ENCODE measurements around the gene MRGPRX3. TPM values are rescaled to one million over a fixed set of nuclear protein-coding genes. Genes with fewer than 3 reads are reported as not detected.
A peak's percentile ranks its signal among the peaks of the same experiment; 100 is the strongest.

MRGPRX3 gene
- not detected for total RNA-seq

- Mint-ChIP-seq H3K27ac (no peak within 1 kb of the TSS), H3K27me3 (peaks cover 32% of the 10 kb centered on the region), H3K9me3 (ENCODE audit: low read depth) (no peaks in the 10 kb centered on the region), H3K4me1 (no peaks in the 10 kb centered on the region), H3K4me3 (no peak within 1 kb of the TSS), H3K36me3 (ENCODE audit: low read depth) (no peaks in the 10 kb centered on the region)
- no peak for DNase-seq
- ATAC-seq: no peak
- CTCF ChIA-PET: no interaction called here
- POLR2A ChIA-PET: no interaction called here
- intact Hi-C loops (cut with DNase I, micrococcal nuclease): no loop called here
Observed at GRCh38 chr11:18132341-18132740, at the start of gene MRGPRX3. TSS of gene MRGPRX3 (plus strand) at chr11:18132571. CDS start at chr11:18137203, 4,632 bp downstream.

GRCh38 chr11:18088366-18088765 lies 44.0 kb upstream of the MRGPRX3 start:
- ATAC-seq: no peak
- Mint-ChIP-seq H3K9me3 (ENCODE audit: low read depth) (no peaks in the 10 kb centered on the region), H3K27me3 (no peaks in the 10 kb centered on the region), H3K4me3 (no peak overlapping the region), H3K27ac (no peak overlapping the region), H3K36me3 (ENCODE audit: low read depth) (peaks cover 47% of the 10 kb centered on the region), H3K4me1 (peaks cover 15% of the 10 kb centered on the region)
- DNase-seq: no peak
- intact Hi-C loops (cut with DNase I, micrococcal nuclease): no loop called here
- ChIA-PET POLR2A (no interaction called here), CTCF (interaction anchor here (2.5 kb wide), 1 partner anchor 18 kb away, joined by 9 read pairs; the partner anchor contains the start of gene SAAL1)

- DNase-seq (no peak), ATAC-seq (no peak)
- intact Hi-C loops (cut with DNase I, micrococcal nuclease): no loop called here
- H3K4me1 Mint-ChIP-seq: peaks cover 20% of the 10 kb centered on the region
- no peak overlapping the region for H3K27ac Mint-ChIP-seq
- ChIA-PET CTCF (interaction anchor here (1.3 to 2.5 kb wide), 3 partner anchors 15 to 26 kb away, joined by 5 to 9 read pairs (median 5); partner anchors contain the start of gene SAAL1), POLR2A (no interaction called here)
- no peaks in the 10 kb centered on the region for H3K27me3 Mint-ChIP-seq
- H3K9me3 Mint-ChIP-seq (ENCODE audit: low read depth): no peaks in the 10 kb centered on the region
- no peak overlapping the region for H3K4me3 Mint-ChIP-seq
- H3K36me3 Mint-ChIP-seq (ENCODE audit: low read depth): peaks cover 48% of the 10 kb centered on the region
Observed at GRCh38 chr11:18088966-18089365, 43.4 kb upstream of the MRGPRX3 start.

GRCh38 chr11:18091731-18092130 lies 40.6 kb upstream of the MRGPRX3 start:
- ATAC-seq: no peak
- Mint-ChIP-seq H3K36me3 (ENCODE audit: low read depth) (peaks cover 60% of the 10 kb centered on the region), H3K4me1 (peaks cover 25% of the 10 kb centered on the region), H3K9me3 (ENCODE audit: low read depth) (no peaks in the 10 kb centered on the region), H3K4me3 (no peak overlapping the region), H3K27ac (peak overlapping the region; percentile 52), H3K27me3 (no peaks in the 10 kb centered on the region)
- ChIA-PET CTCF (interaction anchor here (1.2 kb wide), 1 partner anchor 17 kb away, joined by 4 read pairs; no protein-coding TSS in a partner anchor), POLR2A (no interaction called here)
- intact Hi-C loops (cut with DNase I, micrococcal nuclease): no loop called here
- DNase-seq: no peak

GRCh38 chr11:18093959-18094358 lies 38.4 kb upstream of the MRGPRX3 start:
- peak overlapping the region; percentile 43 for H3K27ac Mint-ChIP-seq
- no peak for ATAC-seq
- no peak for DNase-seq
- H3K9me3 Mint-ChIP-seq (ENCODE audit: low read depth): no peaks in the 10 kb centered on the region
- peaks cover 54% of the 10 kb centered on the region for H3K36me3 Mint-ChIP-seq (ENCODE audit: low read depth)
- CTCF ChIA-PET: interaction anchor here (0.8 to 2.0 kb wide), 5 partner anchors 12 to 115 kb away, joined by 3 to 5 read pairs (median 4); partner anchors contain the start of gene SAAL1
- no peak overlapping the region for H3K4me3 Mint-ChIP-seq
- POLR2A ChIA-PET: no interaction called here
- intact Hi-C loops (cut with DNase I, micrococcal nuclease): no loop called here
- peaks cover 25% of the 10 kb centered on the region for H3K4me1 Mint-ChIP-seq
- no peaks in the 10 kb centered on the region for H3K27me3 Mint-ChIP-seq

GRCh38 chr11:18100926-18101656 lies 31.3 kb upstream of the MRGPRX3 start:
- ChIA-PET CTCF (interaction anchor here (1.3 kb wide), 1 partner anchor 9 kb away, joined by 4 read pairs; no protein-coding TSS in a partner anchor), POLR2A (no interaction called here)
- DNase-seq (peak; percentile 49), ATAC-seq (peak; percentile 29)
- no peaks in the 10 kb centered on the region for H3K9me3 Mint-ChIP-seq (ENCODE audit: low read depth)
- no peak overlapping the region for H3K4me3 Mint-ChIP-seq
- peak overlapping the region; percentile 67 for H3K27ac Mint-ChIP-seq
- peaks cover 37% of the 10 kb centered on the region for H3K4me1 Mint-ChIP-seq
- H3K27me3 Mint-ChIP-seq: no peaks in the 10 kb centered on the region
- intact Hi-C loops (cut with DNase I, micrococcal nuclease): loop anchor here (10.0 kb wide), 4 partner anchors 534 to 1366 kb away; partner anchors contain the start of genes C11orf58 (in 1 of the 2), NUCB2 (in 1 of the 2), RPS13 (in 1 of the 2) and SPTY2D1 (in 1 of the 2)
- peaks cover 46% of the 10 kb centered on the region for H3K36me3 Mint-ChIP-seq (ENCODE audit: low read depth)

DNA sequence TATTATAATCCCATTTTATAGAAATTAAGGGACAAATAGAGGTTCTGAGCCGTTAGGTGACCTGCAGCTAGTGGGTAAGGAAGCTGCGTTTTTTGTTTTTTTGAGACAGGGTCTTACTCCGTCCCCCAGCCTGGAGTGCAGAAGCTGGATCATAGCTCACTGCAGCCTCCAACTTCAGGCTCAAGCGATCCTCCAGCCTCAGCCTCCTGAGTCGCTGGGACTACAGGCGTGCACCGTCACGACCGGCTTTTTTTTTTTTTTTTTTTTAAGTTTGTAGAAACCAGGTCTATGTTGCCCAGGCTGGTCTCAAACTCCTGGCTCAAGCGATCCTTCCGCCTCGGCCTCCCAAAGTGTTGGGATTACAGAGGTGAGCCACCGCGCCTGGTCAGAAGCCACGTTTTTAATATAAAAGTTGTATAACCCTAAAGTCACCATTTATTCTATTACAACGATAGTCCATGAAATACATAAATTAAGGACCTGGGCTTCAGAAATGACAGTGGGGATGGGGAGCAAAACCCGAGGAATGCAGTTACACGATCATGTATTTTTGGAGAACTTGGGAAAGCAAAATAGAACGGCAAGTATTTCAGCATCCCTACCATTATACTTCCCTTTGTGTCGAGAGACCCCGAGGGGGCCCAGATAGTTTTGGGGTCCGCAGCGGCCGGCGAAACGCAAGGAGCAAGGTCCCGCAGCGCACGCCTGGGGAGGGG lies 27.1 kb upstream of the MRGPRX3 start:
- Mint-ChIP-seq H3K36me3 (ENCODE audit: low read depth) (peaks cover 28% of the 10 kb centered on the region), H3K27me3 (no peaks in the 10 kb centered on the region), H3K27ac (peak overlapping the region; percentile 85), H3K9me3 (ENCODE audit: low read depth) (no peaks in the 10 kb centered on the region), H3K4me3 (peak overlapping the region; percentile 82), H3K4me1 (peaks cover 40% of the 10 kb centered on the region)
- ChIA-PET POLR2A (no interaction called here), CTCF (interaction anchor here (0.6 to 2.2 kb wide), 15 partner anchors 9 to 752 kb away, joined by 3 to 24 read pairs (median 4); partner anchors contain the start of gene SERGEF)
- no peak for ATAC-seq
- intact Hi-C loops (cut with DNase I, micrococcal nuclease): loop anchor here (5.0 to 10.0 kb wide), 6 partner anchors 217 to 1370 kb away; partner anchors contain the start of genes C11orf58 (in 1 of the 2), GTF2H1 (in 1 of the 2), HPS5 (in 1 of the 2) and LDHA (in 1 of the 2)
- no peak for DNase-seq

GRCh38 chr11:18105802-18106574 lies 26.4 kb upstream of the MRGPRX3 start, which contains the start of gene SAAL1:
TSS of gene SAAL1 (minus strand) at chr11:18106082. CDS start at chr11:18106041, 41 bp downstream.
- Mint-ChIP-seq H3K36me3 (ENCODE audit: low read depth) (peaks cover 25% of the 10 kb centered on the region), H3K4me3 (peak within 1 kb of the TSS; percentile 82), H3K9me3 (ENCODE audit: low read depth) (no peaks in the 10 kb centered on the region), H3K4me1 (peaks cover 37% of the 10 kb centered on the region), H3K27ac (peak within 1 kb of the TSS; percentile 85), H3K27me3 (peaks cover 3% of the 10 kb centered on the region)
- peak; percentile 97 for ATAC-seq
- peak; percentile 95 for DNase-seq
- ChIA-PET POLR2A (interaction anchor here (0.6 kb wide), 1 partner anchor 221 kb away, joined by 10 read pairs; no protein-coding TSS in a partner anchor), CTCF (interaction anchor here (0.6 to 2.2 kb wide), 24 partner anchors 9 to 674 kb away, joined by 3 to 24 read pairs (median 4); partner anchors contain the start of genes HPS5 and SERGEF)
- intact Hi-C loops (cut with DNase I, micrococcal nuclease): loop anchor here (1.0 to 10.0 kb wide), 12 partner anchors 93 to 1371 kb away; partner anchors contain the start of genes GTF2H1 (in 2 of the 2), HPS5 (in 2 of the 2), SERGEF (in 2 of the 2) and SPTY2D1 (in 2 of the 2)

- Mint-ChIP-seq H3K27me3 (peaks cover 5% of the 10 kb centered on the region), H3K36me3 (ENCODE audit: low read depth) (peaks cover 18% of the 10 kb centered on the region), H3K9me3 (ENCODE audit: low read depth) (no peaks in the 10 kb centered on the region), H3K27ac (no peak overlapping the region), H3K4me1 (peaks cover 30% of the 10 kb centered on the region), H3K4me3 (peak overlapping the region; percentile 82)
- intact Hi-C loops (cut with DNase I, micrococcal nuclease): loop anchor here (1.0 to 10.0 kb wide), 12 partner anchors 93 to 1372 kb away; partner anchors contain the start of genes GTF2H1 (in 2 of the 2), HPS5 (in 2 of the 2), SERGEF (in 2 of the 2) and SPTY2D1 (in 2 of the 2)
- no peak for ATAC-seq
- no peak for DNase-seq
- POLR2A ChIA-PET: no interaction called here
- CTCF ChIA-PET: interaction anchor here (0.6 to 2.2 kb wide), 18 partner anchors 9 to 674 kb away, joined by 3 to 24 read pairs (median 4); partner anchors contain the start of gene HPS5
Observed at GRCh38 chr11:18106688-18107087, 25.7 kb upstream of the MRGPRX3 start.

GRCh38 chr11:18108254-18108653 lies 24.1 kb upstream of the MRGPRX3 start:
- no peaks in the 10 kb centered on the region for H3K9me3 Mint-ChIP-seq (ENCODE audit: low read depth)
- peaks cover 19% of the 10 kb centered on the region for H3K4me1 Mint-ChIP-seq
- peaks cover 8% of the 10 kb centered on the region for H3K27me3 Mint-ChIP-seq
- POLR2A ChIA-PET: no interaction called here
- DNase-seq (no peak), ATAC-seq (no peak)
- intact Hi-C loops (cut with DNase I, micrococcal nuclease): loop anchor here (5.0 to 10.0 kb wide), 6 partner anchors 214 to 1373 kb away; partner anchors contain the start of genes C11orf58 (in 1 of the 2), GTF2H1 (in 1 of the 2), HPS5 (in 1 of the 2) and LDHA (in 1 of the 2)
- H3K4me3 Mint-ChIP-seq: no peak overlapping the region
- CTCF ChIA-PET: interaction anchor here (0.6 to 1.6 kb wide), 4 partner anchors 14 to 664 kb away, joined by 4 to 5 read pairs (median 4); no protein-coding TSS in a partner anchor
- H3K27ac Mint-ChIP-seq: no peak overlapping the region
- H3K36me3 Mint-ChIP-seq (ENCODE audit: low read depth): peaks cover 4% of the 10 kb centered on the region
